ENCODE results near the gene CFAP61.

CFAP61 gene

GRCh38 chr20:20407891-20408805 is 355.8 kb downstream of the CFAP61 start:
- no peak for DNase-seq

- DNase-seq: no peak
Observed at GRCh38 chr20:20409331-20409730, 357.0 kb downstream of the CFAP61 start.

All from NCI-H2107 (cell line).